ENCODE results near the gene CLCN1.
"Not testable (repeated sequence)": the region's sequence is repeated elsewhere in the genome, so short reads cannot be mapped to it uniquely, and the experiment has no call there.

Gene CLCN1

GRCh38 chr7:143286522-143286890, 29.4 kb upstream of the CLCN1 start:
- Mint-ChIP-seq H3K4me1 (peaks cover 68% of the 10 kb centered on the region), H3K9me3 (peaks cover 11% of the 10 kb centered on the region)

DNA sequence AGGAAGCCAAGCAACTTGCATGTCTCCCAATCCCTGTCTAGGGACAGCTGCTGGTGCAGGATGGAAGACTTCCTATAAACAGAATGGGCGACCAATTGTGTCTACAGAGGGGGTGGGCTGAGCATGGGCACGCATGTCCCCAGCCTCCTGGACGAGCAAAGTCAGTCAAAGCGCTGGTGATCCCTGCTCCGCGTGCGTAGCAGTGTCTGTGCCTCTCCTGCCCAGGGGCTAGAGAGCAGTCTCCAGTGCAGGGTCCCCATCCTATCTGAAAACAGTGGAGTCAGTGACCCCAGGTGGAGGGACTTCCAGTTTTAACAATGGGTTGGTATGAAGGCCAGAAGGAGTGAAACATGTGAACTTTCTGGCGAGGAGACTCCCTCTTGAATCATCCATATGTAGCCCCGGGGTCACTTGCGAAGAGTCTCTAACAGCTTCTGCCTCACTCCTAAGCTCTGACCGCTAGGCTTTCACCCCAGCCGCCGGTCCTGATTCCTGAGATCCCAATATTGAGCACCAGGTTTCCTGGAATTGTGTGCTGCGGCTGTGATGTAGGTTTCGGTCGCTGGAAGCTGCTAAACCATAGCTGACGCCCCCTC, 28.5 kb upstream of the CLCN1 start:
- DNase-seq: no peak
- peaks cover 11% of the 10 kb centered on the region for H3K9me3 Mint-ChIP-seq
- CTCF ChIA-PET: interaction anchor here (0.6 to 1.8 kb wide), 8 partner anchors 8 to 901 kb away, joined by 3 to 13 read pairs (median 4); no protein-coding TSS in a partner anchor
- peak overlapping the region; percentile 91 for H3K27ac Mint-ChIP-seq
- peaks cover 71% of the 10 kb centered on the region for H3K4me1 Mint-ChIP-seq
- H3K36me3 Mint-ChIP-seq: peaks cover 41% of the 10 kb centered on the region
- H3K27me3 Mint-ChIP-seq: peaks cover 4% of the 10 kb centered on the region
- peak overlapping the region; percentile 97 for H3K4me3 Mint-ChIP-seq

More at GRCh38 chr7:143286522-143286890, 29.4 kb upstream of the CLCN1 start:
- no peak overlapping the region for H3K27ac Mint-ChIP-seq
- peaks cover 37% of the 10 kb centered on the region for H3K36me3 Mint-ChIP-seq
- peaks cover 4% of the 10 kb centered on the region for H3K27me3 Mint-ChIP-seq
- CTCF ChIA-PET: interaction anchor here (0.6 to 1.3 kb wide), 3 partner anchors 13 to 46 kb away, joined by 3 to 4 read pairs (median 3); no protein-coding TSS in a partner anchor
- no peak overlapping the region for H3K4me3 Mint-ChIP-seq
- DNase-seq: no peak

GRCh38 chr7:143287935-143288826, 27.7 kb upstream of the CLCN1 start, which contains the start of gene CASP2:
TSS of gene CASP2 (plus strand) at chr7:143288351. CDS start at chr7:143288456, 105 bp downstream.
- CTCF ChIA-PET: interaction anchor here (0.6 to 1.8 kb wide), 8 partner anchors 9 to 901 kb away, joined by 3 to 13 read pairs (median 4); no protein-coding TSS in a partner anchor
- Mint-ChIP-seq H3K4me3 (peak within 1 kb of the TSS; percentile 97), H3K4me1 (peaks cover 71% of the 10 kb centered on the region), H3K27me3 (peaks cover 4% of the 10 kb centered on the region), H3K9me3 (peaks cover 11% of the 10 kb centered on the region), H3K36me3 (peaks cover 43% of the 10 kb centered on the region), H3K27ac (peak within 1 kb of the TSS; percentile 93)
- peak; percentile 99 for DNase-seq

DNA sequence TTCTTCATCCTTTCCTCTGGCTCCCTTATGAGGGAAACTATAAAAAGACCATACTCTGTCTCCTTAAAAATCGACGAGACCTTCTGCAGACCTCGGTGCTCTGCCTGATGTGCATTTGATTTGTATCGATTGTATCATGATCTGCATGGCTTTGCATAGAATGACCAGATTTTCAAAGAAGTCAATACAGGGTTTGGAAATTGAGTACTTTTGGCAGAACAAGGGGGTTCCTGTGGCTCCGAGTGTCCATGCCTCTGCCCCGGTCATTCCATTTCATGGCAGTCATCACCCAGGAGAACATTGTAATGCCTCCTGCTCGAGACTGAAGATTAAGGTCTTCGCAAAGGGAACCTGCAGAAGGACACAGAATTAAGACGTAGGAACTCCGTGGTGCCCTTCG, 27.1 kb upstream of the CLCN1 start:
- Mint-ChIP-seq H3K27ac (peak overlapping the region; percentile 93), H3K4me3 (peak overlapping the region; percentile 97), H3K27me3 (peaks cover 4% of the 10 kb centered on the region), H3K4me1 (peaks cover 69% of the 10 kb centered on the region), H3K9me3 (peaks cover 11% of the 10 kb centered on the region), H3K36me3 (peaks cover 50% of the 10 kb centered on the region)
- CTCF ChIA-PET: interaction anchor here (1.2 to 5.3 kb wide), 4 partner anchors 11 to 48 kb away, joined by 4 to 49 read pairs (median 18); no protein-coding TSS in a partner anchor
- DNase-seq: no peak

GRCh38 chr7:143289421-143289820, 26.5 kb upstream of the CLCN1 start:
- peaks cover 69% of the 10 kb centered on the region for H3K4me1 Mint-ChIP-seq
- peak overlapping the region; percentile 93 for H3K27ac Mint-ChIP-seq
- no peak for DNase-seq
- H3K27me3 Mint-ChIP-seq: peaks cover 4% of the 10 kb centered on the region
- H3K4me3 Mint-ChIP-seq: peak overlapping the region; percentile 97
- CTCF ChIA-PET: interaction anchor here (0.8 to 5.3 kb wide), 5 partner anchors 10 to 49 kb away, joined by 3 to 49 read pairs (median 12); partner anchors contain the start of gene GSTK1
- H3K36me3 Mint-ChIP-seq: peaks cover 56% of the 10 kb centered on the region
- H3K9me3 Mint-ChIP-seq: peaks cover 11% of the 10 kb centered on the region

DNA sequence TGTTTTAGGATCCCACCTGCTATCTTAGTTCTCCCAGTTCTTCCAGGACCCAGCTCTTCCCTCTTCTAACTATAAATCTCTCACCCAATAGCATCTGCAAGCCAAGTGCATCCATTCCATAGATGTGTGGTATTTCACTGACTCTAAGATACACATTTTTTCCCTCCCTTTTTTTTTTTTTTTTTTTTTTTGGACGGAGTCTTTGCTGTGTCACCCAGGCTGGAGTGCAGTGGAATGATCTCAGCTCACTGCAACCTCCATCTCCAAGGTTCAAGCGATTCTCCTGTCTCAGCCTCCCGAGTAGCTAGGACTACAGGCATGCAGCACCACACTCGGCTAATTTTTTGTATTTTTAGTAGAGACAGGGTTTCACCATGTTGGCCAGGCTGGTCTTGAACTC, 26.0 kb upstream of the CLCN1 start:
- Mint-ChIP-seq H3K4me1 (peaks cover 70% of the 10 kb centered on the region), H3K4me3 (peak overlapping the region; percentile 97), H3K27ac (peak overlapping the region; percentile 93), H3K9me3 (peaks cover 11% of the 10 kb centered on the region), H3K36me3 (peaks cover 60% of the 10 kb centered on the region)
- CTCF ChIA-PET: interaction anchor here (0.8 to 5.3 kb wide), 5 partner anchors 10 to 49 kb away, joined by 3 to 49 read pairs (median 12); partner anchors contain the start of gene GSTK1
- H3K27me3 Mint-ChIP-seq, DNase-seq: not testable (repeated sequence)

DNA sequence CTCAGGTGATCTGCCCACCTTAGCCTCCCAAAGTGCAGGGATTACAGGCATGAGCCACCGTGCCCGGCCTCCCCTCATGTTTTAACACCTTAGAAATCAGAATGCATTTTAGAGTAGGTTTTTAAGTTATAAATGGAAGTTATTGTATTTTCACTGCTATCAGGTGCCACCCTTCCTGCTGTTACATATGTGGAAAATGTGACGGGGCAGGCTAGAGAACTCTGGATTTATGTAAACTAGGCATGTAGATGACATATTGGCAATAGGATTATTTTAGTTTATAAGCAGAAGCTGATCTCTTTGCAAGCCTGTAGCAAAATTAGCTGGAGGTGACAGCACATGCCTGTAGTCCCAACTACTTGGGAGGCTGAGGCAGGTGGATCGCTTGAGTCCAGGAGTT, 25.6 kb upstream of the CLCN1 start:
- Mint-ChIP-seq H3K4me1 (peaks cover 70% of the 10 kb centered on the region), H3K4me3 (peak overlapping the region; percentile 97)

GRCh38 chr7:143292876-143293275, 23.0 kb upstream of the CLCN1 start:
- DNase-seq: no peak
- H3K4me3 Mint-ChIP-seq: no peak overlapping the region
- CTCF ChIA-PET: interaction anchor here (0.6 to 5.3 kb wide), 5 partner anchors 9 to 110 kb away, joined by 3 to 49 read pairs (median 4); no protein-coding TSS in a partner anchor
- H3K36me3 Mint-ChIP-seq: peaks cover 77% of the 10 kb centered on the region
- H3K27ac Mint-ChIP-seq: no peak overlapping the region
- H3K27me3 Mint-ChIP-seq: peaks cover 1% of the 10 kb centered on the region
- H3K4me1 Mint-ChIP-seq: peaks cover 72% of the 10 kb centered on the region
- H3K9me3 Mint-ChIP-seq: peaks cover under 1% of the 10 kb centered on the region

More for the DNA sequence above, 25.6 kb upstream of the CLCN1 start:
- H3K27me3 Mint-ChIP-seq: peaks cover 4% of the 10 kb centered on the region
- H3K36me3 Mint-ChIP-seq: peaks cover 64% of the 10 kb centered on the region
- H3K9me3 Mint-ChIP-seq: peaks cover 11% of the 10 kb centered on the region
- no peak for DNase-seq
- peak overlapping the region; percentile 93 for H3K27ac Mint-ChIP-seq
- CTCF ChIA-PET: interaction anchor here (1.4 to 5.3 kb wide), 4 partner anchors 9 to 50 kb away, joined by 4 to 49 read pairs (median 17); no protein-coding TSS in a partner anchor

- peaks cover 74% of the 10 kb centered on the region for H3K4me1 Mint-ChIP-seq
- no peaks in the 10 kb centered on the region for H3K9me3 Mint-ChIP-seq
- peak overlapping the region; percentile 81 for H3K27ac Mint-ChIP-seq
- H3K36me3 Mint-ChIP-seq: peaks cover 81% of the 10 kb centered on the region
- no peaks in the 10 kb centered on the region for H3K27me3 Mint-ChIP-seq
- CTCF ChIA-PET: interaction anchor here (1.0 to 8.6 kb wide), 6 partner anchors 10 to 84 kb away, joined by 3 to 185 read pairs (median 9); no protein-coding TSS in a partner anchor
- no peak for DNase-seq
- no peak overlapping the region for H3K4me3 Mint-ChIP-seq
Measured at GRCh38 chr7:143295870-143296269, 20.0 kb upstream of the CLCN1 start.

DNA sequence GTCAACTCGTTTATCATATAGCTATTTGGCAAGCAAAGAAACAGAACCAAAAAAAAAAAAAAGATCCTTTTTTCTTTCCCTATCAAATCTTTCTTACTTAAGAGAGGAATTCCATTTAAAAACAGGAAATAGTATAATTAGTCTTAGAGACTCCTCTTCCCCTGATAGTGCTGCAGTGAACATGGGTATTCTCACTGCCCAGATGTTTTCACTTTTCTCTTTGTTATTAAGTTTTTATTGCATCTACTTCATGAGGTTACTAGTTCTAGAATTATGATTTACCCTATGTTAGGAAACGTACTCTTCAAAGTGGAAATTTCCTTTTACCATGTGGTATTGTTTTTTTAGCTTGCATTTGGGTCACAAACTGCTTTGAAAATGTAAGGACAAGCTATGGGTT, 19.2 kb upstream of the CLCN1 start:
- CTCF ChIA-PET: interaction anchor here (1.5 to 8.6 kb wide), 7 partner anchors 9 to 83 kb away, joined by 3 to 185 read pairs (median 5); no protein-coding TSS in a partner anchor

GRCh38 chr7:143299346-143299745, 16.6 kb upstream of the CLCN1 start:
- Mint-ChIP-seq H3K27ac (peak overlapping the region; percentile 31), H3K4me3 (no peak overlapping the region), H3K27me3 (no peaks in the 10 kb centered on the region), H3K9me3 (no peaks in the 10 kb centered on the region), H3K36me3 (peaks cover 85% of the 10 kb centered on the region), H3K4me1 (peaks cover 73% of the 10 kb centered on the region)
- no peak for DNase-seq
- CTCF ChIA-PET: interaction anchor here (0.7 to 8.6 kb wide), 28 partner anchors 9 to 136 kb away, joined by 3 to 185 read pairs (median 5); partner anchors contain the start of genes CASP2, CLCN1 and GSTK1

More for the DNA sequence above, 19.2 kb upstream of the CLCN1 start:
- Mint-ChIP-seq H3K27me3 (no peaks in the 10 kb centered on the region), H3K4me1 (peaks cover 73% of the 10 kb centered on the region), H3K36me3 (peaks cover 83% of the 10 kb centered on the region), H3K27ac (peak overlapping the region; percentile 81), H3K4me3 (no peak overlapping the region), H3K9me3 (no peaks in the 10 kb centered on the region)
- DNase-seq: no peak

- CTCF ChIA-PET: interaction anchor here (0.7 to 8.6 kb wide), 29 partner anchors 9 to 135 kb away, joined by 3 to 185 read pairs (median 5); partner anchors contain the start of genes CASP2, CLCN1 and GSTK1
- Mint-ChIP-seq H3K27me3 (no peaks in the 10 kb centered on the region), H3K9me3 (no peaks in the 10 kb centered on the region), H3K4me3 (no peak overlapping the region), H3K4me1 (peaks cover 73% of the 10 kb centered on the region), H3K27ac (peak overlapping the region; percentile 31), H3K36me3 (peaks cover 85% of the 10 kb centered on the region)
- peak; percentile 77 for DNase-seq
Measured at GRCh38 chr7:143299840-143300239, 16.1 kb upstream of the CLCN1 start.

Measured in activated naive CD4-positive, alpha-beta T cell treated with anti-CD3 and anti-CD28 coated beads, Interleukin-2, amount 10 ng/mL, durations not matched to agents 7 days and 5 days (primary cell).